AG04450 (cell line): ENCODE results near the gene INPP5B. TPM values are rescaled to one million over a fixed set of nuclear protein-coding genes. Genes with fewer than 3 reads are reported as not detected.
"Not testable (repeated sequence)": the region's sequence is repeated elsewhere in the genome, so short reads cannot be mapped to it uniquely, and the experiment has no call there.

Experiments
- CTCF ChIA-PET: fragments of 300-600, 350-600 bp; formaldehyde crosslinking; extraction: SDS; loops from one replicate; lab custom pipeline; 2022; ENCODE audit warnings: antibody characterized with exemption, inconsistent platforms; lab: Charles Lee
- POLR2A ChIA-PET: fragments of 350-600 bp; formaldehyde crosslinking; extraction: SDS; loops from one replicate; lab custom pipeline; 2021; ENCODE audit warnings: antibody characterized with exemption, inconsistent platforms; lab: Yijun Ruan, JAX
- DNase-seq: peaks from one replicate; pipeline ENCODE4 v3.0.0-alpha.2; 2011; ENCODE audit warnings: low read depth, low spot score
- H3K27ac ChIP-seq: one replicate; pipeline ENCODE4 v1.5.1; 2012; ENCODE audit warnings: low read depth, low read length, control low read depth
- H3K27me3 ChIP-seq: one replicate; pipeline ENCODE4 v1.6.0; 2012; ENCODE audit warnings: low read length; ENCODE audit not compliant: control insufficient read depth, insufficient read depth
- H3K4me3 ChIP-seq: 2 replicates; pipeline ENCODE4 v1.5.1; 2011; ENCODE audit warnings: mild to moderate bottlenecking, low read depth, low read length, control low read depth
- H3K9me3 ChIP-seq: 2 replicates; pipeline ENCODE4 v1.5.1; 2012; ENCODE audit warnings: low read length; ENCODE audit not compliant: control insufficient read depth, insufficient read depth
- polyA plus RNA-seq: library from polyadenylated mRNA; depleted of rRNA; stranded (reverse); fragments of >200 nt; gene quantifications from 2 replicates; pipeline ENCODE4 v1.2.3, GENCODE V29; 2011
- TF ChIP-seq, protein P1 (sequence below): IDR thresholded peaks from 2 replicates; pipeline ENCODE4 v1.5.1; 2011; ENCODE audit warnings: low read depth, low read length, control low read depth, inconsistent platforms

The INPP5B gene
- polyA plus RNA-seq, 1 experiment: 21.9 TPM

DNA sequence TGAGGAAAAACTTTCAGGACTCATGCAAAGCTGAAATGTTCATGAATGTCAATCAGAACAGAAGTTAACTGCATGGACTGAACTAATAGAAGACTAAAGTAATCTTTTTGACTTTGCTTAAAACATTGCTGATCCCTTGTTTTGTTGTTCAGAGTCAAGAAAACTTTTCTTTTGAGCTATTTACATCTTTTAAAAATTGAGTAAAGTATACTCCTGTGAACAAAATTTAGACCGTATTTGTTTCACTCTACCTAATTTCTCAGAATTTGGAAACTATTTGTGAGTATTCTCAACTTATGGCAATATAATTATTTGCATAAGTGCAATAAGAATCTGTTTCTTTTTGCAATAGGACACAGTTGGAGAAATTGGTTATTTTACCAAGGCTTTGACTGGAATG lies 41.1 kb downstream of the INPP5B start:
- H3K27ac ChIP-seq: no peak overlapping the region
- H3K4me3 ChIP-seq: no peak overlapping the region
- TF ChIP-seq, protein P1, sequence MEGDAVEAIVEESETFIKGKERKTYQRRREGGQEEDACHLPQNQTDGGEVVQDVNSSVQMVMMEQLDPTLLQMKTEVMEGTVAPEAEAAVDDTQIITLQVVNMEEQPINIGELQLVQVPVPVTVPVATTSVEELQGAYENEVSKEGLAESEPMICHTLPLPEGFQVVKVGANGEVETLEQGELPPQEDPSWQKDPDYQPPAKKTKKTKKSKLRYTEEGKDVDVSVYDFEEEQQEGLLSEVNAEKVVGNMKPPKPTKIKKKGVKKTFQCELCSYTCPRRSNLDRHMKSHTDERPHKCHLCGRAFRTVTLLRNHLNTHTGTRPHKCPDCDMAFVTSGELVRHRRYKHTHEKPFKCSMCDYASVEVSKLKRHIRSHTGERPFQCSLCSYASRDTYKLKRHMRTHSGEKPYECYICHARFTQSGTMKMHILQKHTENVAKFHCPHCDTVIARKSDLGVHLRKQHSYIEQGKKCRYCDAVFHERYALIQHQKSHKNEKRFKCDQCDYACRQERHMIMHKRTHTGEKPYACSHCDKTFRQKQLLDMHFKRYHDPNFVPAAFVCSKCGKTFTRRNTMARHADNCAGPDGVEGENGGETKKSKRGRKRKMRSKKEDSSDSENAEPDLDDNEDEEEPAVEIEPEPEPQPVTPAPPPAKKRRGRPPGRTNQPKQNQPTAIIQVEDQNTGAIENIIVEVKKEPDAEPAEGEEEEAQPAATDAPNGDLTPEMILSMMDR: no peak
- H3K9me3 ChIP-seq: no peaks in the 10 kb centered on the region
- ChIA-PET POLR2A (no interaction called here), CTCF (interaction anchor here (1.0 kb wide), 1 partner anchor 46 kb away, joined by 3 read pairs; no protein-coding TSS in a partner anchor)
- H3K27me3 ChIP-seq: no peaks in the 10 kb centered on the region
- no peak for DNase-seq

DNA sequence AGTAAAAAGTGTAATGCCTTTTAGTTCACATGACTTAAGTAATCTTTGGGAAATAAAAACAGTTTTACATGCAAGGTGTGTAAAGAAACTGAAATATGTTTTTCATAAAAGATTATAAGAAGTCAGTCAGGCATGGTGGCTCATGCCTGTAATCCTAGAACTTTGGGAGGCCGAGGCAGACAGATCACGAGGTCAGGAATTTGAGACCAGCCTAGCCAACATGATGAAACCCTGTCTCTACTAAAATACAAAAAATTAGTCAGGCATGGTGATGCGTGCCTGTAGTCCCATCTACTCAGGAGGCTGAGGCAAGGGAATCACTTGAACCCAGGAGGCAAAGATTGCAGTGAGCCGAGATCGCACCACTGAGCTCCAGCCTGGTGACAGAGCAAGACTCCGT lies 42.9 kb downstream of the INPP5B start:
- POLR2A ChIA-PET, DNase-seq, H3K9me3 ChIP-seq, H3K27ac ChIP-seq, H3K4me3 ChIP-seq, H3K27me3 ChIP-seq: not testable (repeated sequence)
- CTCF ChIA-PET: interaction anchor here (4.6 kb wide), 1 partner anchor 44 kb away, joined by 14 read pairs; no protein-coding TSS in a partner anchor

DNA sequence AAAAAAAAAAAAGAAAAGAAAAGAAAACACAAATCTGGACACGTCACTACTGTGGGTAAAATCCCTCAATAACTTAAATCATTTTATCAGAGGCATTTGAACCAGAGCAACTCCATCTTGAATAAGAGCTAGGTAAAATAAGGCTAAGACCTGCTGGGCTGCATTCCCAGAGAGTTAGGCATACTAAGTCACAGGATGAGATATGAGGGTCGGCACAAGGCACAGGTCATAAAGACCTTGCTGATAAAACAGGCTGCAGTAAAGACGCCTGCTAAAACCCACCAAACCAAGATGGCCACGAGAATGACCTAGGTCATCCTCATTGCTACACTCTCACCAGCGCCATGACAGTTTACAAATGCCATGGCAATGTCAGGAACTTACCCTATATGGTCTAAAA lies 43.9 kb downstream of the INPP5B start:
- no peak overlapping the region for H3K4me3 ChIP-seq
- DNase-seq: no peak
- no peak overlapping the region for H3K27ac ChIP-seq
- CTCF ChIA-PET: interaction anchor here (4.6 kb wide), 1 partner anchor 43 kb away, joined by 14 read pairs; no protein-coding TSS in a partner anchor
- POLR2A ChIA-PET: no interaction called here
- no peaks in the 10 kb centered on the region for H3K9me3 ChIP-seq
- H3K27me3 ChIP-seq: no peaks in the 10 kb centered on the region
- TF ChIP-seq, protein P1: no peak

DNA sequence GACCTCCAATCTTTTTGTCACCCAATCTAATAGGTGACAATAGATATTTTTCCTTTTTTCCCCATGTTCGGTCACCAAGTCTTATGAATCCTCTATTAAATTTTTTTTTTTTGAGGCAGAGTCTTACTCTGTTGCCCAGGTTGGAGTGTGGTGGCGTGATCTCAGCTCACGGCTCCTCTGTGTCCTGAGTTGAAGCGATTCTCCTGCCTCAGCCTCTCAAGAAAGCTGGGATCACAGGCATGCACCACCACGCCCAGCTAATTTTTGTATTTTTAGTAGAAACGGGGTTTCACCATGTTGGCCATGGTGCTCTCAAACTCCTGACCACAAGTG lies 45.0 kb downstream of the INPP5B start:
- no peak for DNase-seq
- ChIA-PET CTCF (interaction anchor here (0.7 to 4.6 kb wide), 2 partner anchors 42 to 1190 kb away, joined by 3 to 14 read pairs; no protein-coding TSS in a partner anchor), POLR2A (no interaction called here)
- TF ChIP-seq, protein P1: no peak
- Histone ChIP-seq H3K27me3 (no peaks in the 10 kb centered on the region), H3K9me3 (no peaks in the 10 kb centered on the region), H3K4me3 (no peak overlapping the region), H3K27ac (no peak overlapping the region)

DNA sequence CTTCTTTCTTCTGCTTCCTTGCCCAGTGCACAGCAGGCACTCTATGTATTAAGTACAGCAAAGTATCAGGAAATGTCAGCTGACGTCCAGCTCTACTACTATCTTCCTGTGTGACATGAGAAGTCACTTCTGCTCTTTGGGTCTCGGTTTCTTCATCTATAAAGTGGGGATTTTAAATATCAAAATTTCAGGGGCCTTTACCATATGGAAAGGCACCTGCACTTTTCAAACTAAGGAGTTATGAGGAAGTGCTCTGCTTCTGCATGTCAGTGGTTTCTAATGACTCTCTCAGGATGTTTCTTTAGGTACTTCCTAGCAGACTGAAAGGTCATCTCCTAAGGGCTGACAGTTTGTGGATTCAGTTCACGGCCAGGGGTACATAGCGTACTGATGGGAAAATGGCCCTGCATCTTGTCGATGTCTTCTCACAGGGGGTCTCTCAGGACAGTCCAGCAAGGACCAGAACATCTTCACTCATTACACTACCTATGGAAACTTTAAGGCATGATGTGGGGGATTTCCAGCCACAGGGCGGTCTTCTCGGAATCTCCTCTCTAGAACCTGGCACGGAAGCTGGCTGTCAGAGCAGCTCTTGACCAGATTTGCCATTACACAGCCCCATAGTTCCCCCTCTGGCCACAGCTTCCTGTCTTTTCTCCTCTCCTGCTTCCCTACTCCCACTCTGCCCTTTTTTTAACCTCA lies 45.5 kb downstream of the INPP5B start:
- Histone ChIP-seq H3K9me3 (no peaks in the 10 kb centered on the region), H3K4me3 (no peak overlapping the region), H3K27ac (no peak overlapping the region), H3K27me3 (no peaks in the 10 kb centered on the region)
- ChIA-PET CTCF (interaction anchor here (0.7 to 4.6 kb wide), 2 partner anchors 41 to 1190 kb away, joined by 3 to 14 read pairs; no protein-coding TSS in a partner anchor), POLR2A (no interaction called here)
- no peak for DNase-seq
- TF ChIP-seq, protein P1: no peak

DNA sequence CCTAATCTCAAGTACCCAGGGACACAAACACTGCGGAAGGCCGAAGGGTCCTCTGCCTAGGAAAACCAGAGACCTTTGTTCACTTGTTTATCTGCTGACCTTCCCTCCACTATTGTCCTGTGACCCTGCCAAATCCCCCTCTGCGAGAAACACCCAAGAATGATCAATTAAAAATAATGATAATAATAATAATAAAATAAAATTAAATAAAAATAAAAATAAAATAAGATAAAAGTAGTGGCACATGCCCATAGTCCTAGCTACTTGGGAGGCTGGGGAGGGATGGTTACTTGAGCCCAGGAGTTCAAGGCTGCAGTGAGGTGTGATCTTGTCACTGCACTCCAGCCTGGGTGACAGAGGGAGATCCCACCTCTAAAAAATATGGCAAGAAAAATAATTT lies 49.3 kb downstream of the INPP5B start:
- CTCF ChIA-PET: interaction anchor here (1.4 kb wide), 1 partner anchor 37 kb away, joined by 3 read pairs; no protein-coding TSS in a partner anchor
- H3K27ac ChIP-seq, POLR2A ChIA-PET, H3K27me3 ChIP-seq, DNase-seq, H3K4me3 ChIP-seq, H3K9me3 ChIP-seq: not testable (repeated sequence)
